Mammary epithelial cell (primary cell): Measurements from ENCODE around the gene GSTT2B.

Experiments used
- EZH2 ChIP-seq: IDR thresholded peaks from 2 replicates; pipeline ENCODE4 v1.6.1; 2012; ENCODE audit warnings: low read length, inconsistent platforms, borderline replicate concordance
- TF ChIP-seq, protein P1 (sequence below), 2 donors: IDR thresholded peaks in 1 of 2; conservative IDR thresholded peaks in 1 of 2; 2 replicates each; pipeline ENCODE4 v1.5.1; 2011 to 2012; ENCODE audit warnings: inconsistent platforms in 2 of 2, low read length in 2 of 2, mild to moderate bottlenecking in 2 of 2, control low read depth in 1 of 2, low read depth in 1 of 2; ENCODE audit not compliant: insufficient read depth in 1 of 2; ENCODE audit errors: extremely low read depth in 1 of 2

DNA sequence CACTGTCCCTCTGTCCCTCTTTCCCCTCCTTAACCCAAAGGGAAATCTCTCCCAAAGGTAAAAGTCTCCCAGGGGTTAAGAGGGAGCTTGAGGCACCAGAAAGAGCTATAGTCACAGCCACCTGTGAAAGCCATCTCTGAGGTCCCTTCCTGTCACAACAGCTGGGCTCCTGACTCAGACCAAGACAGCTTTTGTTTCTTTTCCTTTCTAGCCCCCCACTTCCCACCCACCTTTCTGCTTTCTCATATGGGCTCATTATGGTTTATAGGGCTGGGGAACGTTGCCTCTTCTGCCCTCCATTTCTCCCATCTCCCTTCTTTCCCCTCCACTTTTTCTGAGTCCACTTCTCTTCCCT, 47.7 kb downstream of the GSTT2B start:
- TF ChIP-seq, protein P1, sequence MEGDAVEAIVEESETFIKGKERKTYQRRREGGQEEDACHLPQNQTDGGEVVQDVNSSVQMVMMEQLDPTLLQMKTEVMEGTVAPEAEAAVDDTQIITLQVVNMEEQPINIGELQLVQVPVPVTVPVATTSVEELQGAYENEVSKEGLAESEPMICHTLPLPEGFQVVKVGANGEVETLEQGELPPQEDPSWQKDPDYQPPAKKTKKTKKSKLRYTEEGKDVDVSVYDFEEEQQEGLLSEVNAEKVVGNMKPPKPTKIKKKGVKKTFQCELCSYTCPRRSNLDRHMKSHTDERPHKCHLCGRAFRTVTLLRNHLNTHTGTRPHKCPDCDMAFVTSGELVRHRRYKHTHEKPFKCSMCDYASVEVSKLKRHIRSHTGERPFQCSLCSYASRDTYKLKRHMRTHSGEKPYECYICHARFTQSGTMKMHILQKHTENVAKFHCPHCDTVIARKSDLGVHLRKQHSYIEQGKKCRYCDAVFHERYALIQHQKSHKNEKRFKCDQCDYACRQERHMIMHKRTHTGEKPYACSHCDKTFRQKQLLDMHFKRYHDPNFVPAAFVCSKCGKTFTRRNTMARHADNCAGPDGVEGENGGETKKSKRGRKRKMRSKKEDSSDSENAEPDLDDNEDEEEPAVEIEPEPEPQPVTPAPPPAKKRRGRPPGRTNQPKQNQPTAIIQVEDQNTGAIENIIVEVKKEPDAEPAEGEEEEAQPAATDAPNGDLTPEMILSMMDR (conservative IDR thresholded peaks at IDR 0.05 in 1 of 2, IDR thresholded peaks at IDR 0.05 in 1 of 2; ENCODE audit: extremely low read depth in 1 of 2, insufficient read depth in 1 of 2, low read depth in 1 of 2, low read length in 2 of 2): no peak
- no peak for TF ChIP-seq EZH2
